Activated CD8-positive, alpha-beta memory T cell treated with anti-CD3 and anti-CD28 coated beads for 4 hours (primary cell): ENCODE measurements around the gene CREB5.
"Not testable (repeated sequence)": the region's sequence is repeated elsewhere in the genome, so short reads cannot be mapped to it uniquely, and the experiment has no call there.

ENCODE experiments used
- DNase-seq, 2 donors: peaks; one replicate each; pipeline ENCODE4 v3.0.0-alpha.2; 2020; ENCODE audit warnings: low read depth in 2 of 2

CREB5 gene

DNA sequence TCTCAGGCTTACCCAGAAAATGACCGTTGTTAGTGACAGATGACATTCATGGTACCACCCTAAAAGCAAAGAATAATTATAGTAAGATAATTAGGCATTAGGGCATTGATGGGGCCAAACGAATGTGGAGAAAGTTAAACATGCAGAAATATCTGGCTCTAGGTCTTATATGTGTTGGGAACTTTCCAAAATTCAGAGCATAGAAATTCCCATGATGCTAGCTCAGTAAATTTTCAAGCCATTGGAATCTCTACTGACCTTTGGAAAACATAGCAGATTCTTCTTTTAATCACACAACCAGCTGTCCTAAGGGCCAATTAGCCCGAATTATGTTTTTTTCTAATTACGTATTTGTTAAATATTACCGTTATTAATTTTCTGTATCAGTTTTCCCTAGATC is 136.1 kb downstream of the CREB5 start:
- no peak for DNase-seq

DNA sequence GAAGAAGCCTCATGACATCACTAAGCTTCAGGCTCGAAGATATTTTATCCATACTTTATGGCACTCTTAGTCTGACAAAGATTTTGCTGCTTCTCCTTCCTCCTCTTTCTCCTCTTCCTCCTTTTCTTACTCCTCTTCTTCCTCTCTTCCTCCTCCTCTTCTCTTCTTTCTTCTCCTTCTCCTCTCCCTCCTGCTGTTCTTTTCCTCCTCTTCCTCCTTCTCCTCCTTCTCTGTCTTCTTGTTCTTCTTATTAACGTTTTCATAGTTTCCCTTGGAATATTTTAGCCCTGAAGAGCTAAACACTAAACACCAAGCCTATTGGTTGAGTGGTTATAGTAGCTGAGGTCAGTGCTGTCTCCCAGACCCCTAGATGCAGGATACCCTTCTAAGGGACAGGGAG is 137.7 kb downstream of the CREB5 start:
- no peak for DNase-seq

DNA sequence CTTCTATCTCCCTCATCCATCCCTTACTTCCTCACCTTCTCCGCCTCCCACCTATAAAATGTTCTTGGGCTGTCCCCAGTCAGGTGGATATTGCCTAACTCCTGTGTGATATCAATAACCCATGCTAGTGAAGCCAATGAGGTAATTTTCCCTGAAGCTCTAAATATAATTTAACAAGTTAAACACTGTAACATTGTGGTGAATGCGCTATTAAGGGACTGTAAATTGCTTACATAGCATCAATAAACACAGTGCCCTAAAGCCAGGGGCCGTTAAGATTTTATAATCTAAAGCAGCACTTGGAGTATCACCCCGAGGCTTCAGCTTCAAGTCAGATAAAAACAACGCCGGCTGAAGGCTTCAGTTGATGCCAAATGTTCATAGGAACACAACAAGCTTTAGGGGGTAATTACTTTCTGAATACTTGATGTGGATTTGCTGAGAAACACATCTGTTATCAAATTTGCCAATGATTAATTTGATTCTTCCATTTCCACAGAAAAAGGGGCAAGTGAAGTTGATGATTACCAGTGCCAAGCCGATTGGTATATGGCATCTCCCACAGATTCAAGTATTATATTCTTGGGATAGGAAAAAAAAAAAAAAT is 138.4 kb downstream of the CREB5 start:
- DNase-seq = no peak

DNA sequence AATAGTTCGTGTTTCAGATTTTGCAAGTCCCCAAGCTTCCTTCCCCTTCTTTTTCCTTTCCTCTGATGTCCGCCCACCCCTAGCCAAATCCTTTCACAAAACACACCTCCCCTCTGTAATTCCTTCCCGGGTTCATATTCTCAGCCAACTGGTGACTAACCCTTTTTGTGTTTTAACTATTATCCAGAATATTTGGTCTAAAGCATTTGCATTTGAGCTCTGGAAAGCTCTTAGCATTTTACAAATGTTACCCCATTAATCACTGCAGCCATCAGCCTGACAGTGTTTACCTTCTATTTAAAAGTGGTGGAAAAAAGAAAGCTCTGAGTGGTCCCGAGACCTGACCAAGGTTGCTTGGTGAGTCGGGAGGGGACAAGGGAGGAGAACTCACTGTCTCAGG is 139.0 kb downstream of the CREB5 start:
- DNase-seq = no peak

DNA sequence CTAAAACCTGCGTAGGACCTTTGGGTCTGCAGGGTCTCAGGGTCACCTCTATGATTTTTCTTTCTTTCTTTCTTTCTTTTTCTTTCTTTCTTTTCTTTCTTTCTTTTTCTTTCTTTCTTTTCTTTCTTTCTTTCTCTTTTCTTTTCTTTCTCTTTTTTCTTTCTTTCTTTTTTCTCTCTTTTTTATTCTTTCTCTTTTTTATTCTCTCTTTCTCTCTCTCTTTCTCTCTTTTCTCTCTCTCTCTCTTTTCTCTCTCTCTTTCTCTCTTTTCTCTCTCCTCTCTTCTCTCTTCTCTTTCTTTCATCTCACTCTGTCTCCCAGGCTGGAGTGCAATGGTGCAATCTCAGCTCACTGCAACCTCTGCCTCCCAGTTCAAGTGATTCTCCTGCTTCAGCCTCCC is 139.4 kb downstream of the CREB5 start:
- not testable (repeated sequence) for DNase-seq

- DNase-seq = no peak
These were observed 142.6 kb downstream of the CREB5 start for GRCh38 chr7:28554802-28555471.

- no peak for DNase-seq
These were observed 143.7 kb downstream of the CREB5 start for GRCh38 chr7:28556025-28556424.

- DNase-seq = no peak
These were observed 144.4 kb downstream of the CREB5 start for GRCh38 chr7:28556671-28557070.

DNA sequence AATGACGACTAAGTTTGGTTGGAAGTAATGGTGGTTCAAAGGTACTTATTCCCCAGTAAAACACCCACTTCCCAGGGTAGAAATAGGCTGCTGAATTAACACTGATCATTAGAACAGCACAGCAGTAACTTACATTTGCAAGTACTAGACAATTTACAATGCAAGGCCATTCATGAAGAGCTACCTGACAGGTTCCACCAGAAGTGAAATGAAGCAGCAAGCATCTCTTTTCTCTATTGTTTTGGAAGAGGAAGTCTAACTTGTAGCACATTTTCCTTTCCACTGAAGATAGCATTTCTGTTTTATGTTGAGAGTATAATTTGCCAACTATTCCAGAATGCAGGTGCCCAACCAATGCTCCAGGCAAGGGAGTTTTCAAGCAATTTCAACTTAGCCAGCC is 145.9 kb downstream of the CREB5 start:
- DNase-seq = no peak

- DNase-seq = no peak
These were observed 148.4 kb downstream of the CREB5 start for GRCh38 chr7:28560767-28561166.

DNA sequence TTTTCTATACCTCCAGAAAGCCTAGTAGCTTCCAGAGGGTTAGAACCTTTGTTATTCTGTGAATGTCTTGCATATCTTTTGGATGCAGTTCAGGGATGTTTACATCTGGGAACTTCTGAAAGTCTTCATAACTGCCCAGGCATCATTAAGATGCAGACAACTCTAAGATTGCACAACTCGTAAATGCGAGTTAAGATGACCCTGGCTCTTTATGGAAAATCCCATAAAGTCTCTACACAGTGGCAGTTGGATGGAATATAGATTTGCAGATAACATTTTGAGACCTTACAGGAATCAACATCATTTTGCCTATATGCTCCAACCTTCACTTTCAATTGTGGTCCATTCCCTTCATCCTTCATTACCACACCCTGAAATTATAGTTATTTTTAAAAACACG is 151.7 kb downstream of the CREB5 start:
- no peak for DNase-seq

DNA sequence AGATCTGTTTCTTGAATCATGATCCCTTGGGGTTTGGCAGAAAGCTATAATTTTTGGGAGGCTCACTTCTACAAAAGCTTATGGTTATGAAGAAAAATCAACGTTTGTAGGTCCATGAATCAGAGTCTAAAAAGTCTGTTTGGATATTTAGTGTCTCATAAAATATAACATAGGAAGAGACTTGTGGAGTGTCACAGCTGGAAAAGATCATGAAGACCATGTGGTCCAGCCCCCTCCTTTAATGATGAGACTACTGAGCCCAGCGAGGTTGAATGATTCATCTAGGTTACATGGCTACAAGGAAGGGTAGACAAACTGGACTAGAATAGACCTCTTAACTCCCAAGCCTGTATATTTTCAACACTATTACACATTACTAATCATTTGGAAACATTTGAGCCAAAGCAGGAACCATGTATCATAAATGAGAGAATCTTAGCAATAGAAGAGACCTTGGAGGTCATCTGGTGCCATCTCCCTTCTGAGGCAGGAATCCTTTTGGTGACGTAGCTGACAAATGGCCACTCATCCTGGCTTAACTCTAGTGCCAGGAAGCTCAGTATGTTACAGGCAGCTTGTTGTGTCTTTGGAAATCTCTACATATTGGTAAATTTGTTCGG is 152.5 kb downstream of the CREB5 start:
- DNase-seq = no peak

- no peak for DNase-seq
These were observed 153.7 kb downstream of the CREB5 start for GRCh38 chr7:28565980-28566379.

DNA sequence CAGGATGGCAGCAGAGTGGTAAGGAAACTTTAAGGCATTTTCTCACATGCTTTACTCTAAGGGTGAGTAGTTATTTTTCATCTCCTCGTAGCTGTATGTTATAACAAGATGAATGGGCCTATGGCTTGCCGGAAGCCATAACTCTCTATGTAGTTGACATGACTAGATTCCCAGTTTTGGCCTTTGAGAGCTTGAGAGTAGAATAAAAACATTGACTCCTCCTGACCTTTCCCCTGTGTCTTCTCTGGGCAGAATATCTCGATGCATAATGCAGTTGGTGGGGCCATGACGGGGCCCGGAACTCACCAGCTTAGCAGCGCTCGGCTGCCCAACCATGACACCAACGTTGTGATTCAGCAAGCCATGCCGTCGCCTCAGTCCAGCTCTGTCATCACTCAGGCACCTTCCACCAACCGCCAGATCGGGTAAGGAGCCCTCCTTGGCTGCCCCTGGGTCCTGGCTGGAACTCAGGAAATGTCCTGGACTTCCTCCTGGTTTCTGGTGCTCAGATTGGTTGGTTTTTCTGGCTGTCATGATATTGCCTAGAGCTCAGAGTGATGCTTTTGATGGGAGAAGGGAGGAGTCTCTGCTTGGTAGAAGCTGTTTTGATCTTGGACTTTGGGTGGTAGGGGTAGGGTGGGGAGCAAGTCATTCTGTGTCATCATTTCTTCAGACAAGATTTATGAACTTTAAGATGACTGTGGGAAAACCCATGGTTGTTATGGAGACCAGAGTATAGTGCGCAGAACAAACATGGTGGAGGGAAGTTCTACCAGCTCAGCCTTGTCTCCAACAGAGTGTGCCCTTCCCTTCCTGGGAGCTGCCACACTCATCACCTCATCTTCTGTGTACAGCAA is 158.0 kb downstream of the CREB5 start:
- DNase-seq = no peak

GRCh38 chr7:28570970-28571288 is 158.6 kb downstream of the CREB5 start:
- DNase-seq = no peak

- DNase-seq = no peak
These were observed 159.1 kb downstream of the CREB5 start for GRCh38 chr7:28571405-28571804.

DNA sequence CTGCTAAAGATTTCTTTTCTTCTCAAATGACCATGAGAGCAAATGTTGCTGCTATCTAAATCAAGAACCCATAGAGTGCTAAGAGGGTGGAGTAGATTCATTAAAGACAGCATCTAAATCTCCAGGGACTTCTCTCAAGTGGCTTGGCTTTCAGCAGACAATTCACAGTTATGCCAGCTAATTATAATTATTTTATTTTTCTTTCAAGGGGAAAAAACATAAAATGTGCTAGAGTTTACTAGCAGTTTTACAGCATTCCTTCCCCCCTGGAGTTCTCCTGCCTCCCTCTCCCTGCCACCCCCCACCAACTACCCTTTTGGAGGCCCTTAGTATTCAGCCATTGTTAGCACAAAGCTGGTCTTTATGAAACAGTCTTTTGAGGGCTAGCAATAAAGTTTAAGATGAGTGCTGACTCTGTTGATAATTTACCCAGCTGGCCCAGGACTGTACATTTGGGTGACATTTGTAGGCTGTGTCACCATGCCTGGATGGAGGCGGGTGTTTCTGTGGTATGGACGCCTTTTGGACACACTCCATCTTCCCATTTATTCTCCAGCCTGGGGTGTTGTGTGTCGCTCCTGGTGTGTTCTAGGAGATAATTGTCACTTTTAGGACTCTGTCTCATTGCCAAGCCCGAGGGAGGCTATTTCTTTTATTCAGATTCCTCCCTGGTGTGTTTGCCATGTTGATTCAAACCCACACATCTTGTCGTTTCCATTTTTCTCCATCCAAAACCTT is 160.2 kb downstream of the CREB5 start:
- DNase-seq = no peak

- no peak for DNase-seq
These were observed 160.8 kb downstream of the CREB5 start for GRCh38 chr7:28573059-28573553.

DNA sequence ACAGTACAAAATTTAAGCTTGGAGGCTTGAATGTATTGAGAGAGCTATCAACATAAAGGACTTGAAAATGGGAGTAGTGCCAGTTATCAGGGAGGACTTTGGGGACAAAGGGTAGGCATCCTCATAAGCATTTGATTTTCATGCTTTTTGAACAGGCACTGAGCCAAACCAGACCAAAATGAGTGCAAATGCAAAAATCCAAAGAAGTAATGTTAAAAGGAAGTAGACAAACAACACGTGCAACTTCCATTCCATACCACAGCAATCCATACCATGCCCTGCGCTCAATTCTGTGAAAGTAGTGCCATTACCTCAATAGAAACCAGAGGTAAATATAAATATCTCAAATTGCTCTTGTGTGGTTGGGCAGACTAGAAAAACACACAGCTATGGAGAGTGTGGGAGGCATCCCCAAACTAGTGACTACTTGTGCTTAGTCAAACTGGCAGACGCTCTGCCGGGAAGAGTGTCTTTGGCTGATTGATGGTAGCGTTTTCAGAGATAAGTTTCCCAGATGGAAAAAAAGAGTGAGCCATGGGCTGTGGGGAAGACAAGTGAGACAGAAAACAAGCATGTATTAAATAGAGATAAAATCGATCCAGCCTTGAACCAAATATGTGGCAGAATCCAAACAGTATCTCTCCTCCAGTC is 161.5 kb downstream of the CREB5 start:
- DNase-seq = no peak

DNA sequence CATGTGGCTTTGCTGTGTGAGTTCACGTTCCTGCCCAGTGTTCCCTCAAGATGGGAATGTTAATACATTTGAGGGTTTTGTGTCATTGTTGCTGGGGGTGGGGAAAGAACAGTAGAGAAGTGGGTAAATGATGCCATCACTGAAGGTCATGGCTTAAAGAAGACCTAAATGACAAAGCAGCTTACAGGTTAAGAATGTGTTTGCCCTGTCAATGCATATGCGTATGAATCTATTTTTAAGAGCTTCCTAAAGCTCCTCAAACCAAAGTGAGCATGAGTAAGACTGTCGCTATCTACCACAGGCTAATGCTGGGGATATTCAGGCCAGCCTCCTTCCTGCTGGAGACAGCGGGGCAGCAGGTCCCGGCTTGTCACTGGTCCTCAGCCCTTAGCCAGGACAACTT is 162.9 kb downstream of the CREB5 start:
- no peak for DNase-seq

DNA sequence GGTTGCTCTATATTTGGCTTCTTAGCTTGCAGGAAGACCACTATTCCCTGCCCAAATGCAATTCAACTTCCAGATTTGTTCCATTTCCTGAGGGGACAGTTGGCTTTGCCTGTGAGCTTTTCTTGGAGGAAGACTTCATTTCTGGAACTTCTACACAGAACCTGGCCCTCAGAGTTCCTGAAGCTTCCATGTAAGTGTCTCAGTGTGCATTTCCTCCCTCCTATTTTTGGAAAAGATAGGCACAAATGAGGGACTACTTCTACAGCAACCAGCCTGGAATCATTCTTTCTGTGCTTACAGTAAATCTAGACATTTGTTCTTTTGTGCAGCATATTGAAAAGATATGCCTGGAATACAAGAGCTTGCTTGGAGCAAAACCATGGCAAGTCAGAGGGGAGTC is 164.3 kb downstream of the CREB5 start:
- no peak for DNase-seq
